ENCODE measurements around the gene IQCB1. TPM values are rescaled to one million over a fixed set of nuclear protein-coding genes. Genes with fewer than 3 reads are reported as not detected.

The IQCB1 gene
- total RNA-seq = 12.3 TPM

- intact Hi-C loops (cut with DNase I) = no loop called here
- peak within 1 kb of the TSS; percentile 61 for H3K27ac ChIP-seq
Observed at GRCh38 chr3:121834671-121835464, at the start of gene IQCB1, which contains the start of gene EAF2. TSS of gene IQCB1 (minus strand) at chr3:121835060. CDS start at chr3:121828960, 6,100 bp downstream. TSS of gene EAF2 (plus strand) at chr3:121835209. CDS start at chr3:121835286, 77 bp downstream.

GRCh38 chr3:121883507-121883906 lies 48.6 kb upstream of the IQCB1 start:
- DNase-seq (ENCODE audit: extremely low spot score in 2 of 2) = no peak
- Histone ChIP-seq H3K9me3 (no peaks in the 10 kb centered on the region), H3K27ac (no peak overlapping the region), H3K36me3 (no peaks in the 10 kb centered on the region), H3K4me1 (no peaks in the 10 kb centered on the region), H3K4me3 (no peak overlapping the region), H3K27me3 (no peaks in the 10 kb centered on the region)
- intact Hi-C loops (cut with DNase I) = no loop called here
- TF ChIP-seq POLR2A (IDR thresholded peaks at IDR 0.05) = no peak
- TF ChIP-seq CTCF (IDR thresholded peaks at IDR 0.05) = no peak
- TF ChIP-seq POLR2AphosphoS5 (IDR thresholded peaks at IDR 0.05; ENCODE audit: insufficient read depth in 1 of 2, low read depth in 1 of 2) = no peak

More at GRCh38 chr3:121834671-121835464, at the start of gene IQCB1, which contains the start of gene EAF2:
- Histone ChIP-seq H3K4me1 (peaks cover 27% of the 10 kb centered on the region), H3K4me3 (peak within 1 kb of the TSS; percentile 59 to 61), H3K9me3 (no peaks in the 10 kb centered on the region), H3K27me3 (no peaks in the 10 kb centered on the region), H3K36me3 (peaks cover 0 to 12% of the 10 kb centered on the region in 2 donors)
- TF ChIP-seq POLR2AphosphoS5 (IDR thresholded peaks at IDR 0.05; ENCODE audit: insufficient read depth in 1 of 2, low read depth in 1 of 2) (peak; percentile 88 to 89), POLR2A (IDR thresholded peaks at IDR 0.05) (peak in 1 of 2 donors; percentile 68), CTCF (IDR thresholded peaks at IDR 0.05) (no peak)
- peak in 1 of 2 donors; percentile 97 for DNase-seq (ENCODE audit: extremely low spot score in 2 of 2)

- intact Hi-C loops (cut with DNase I) = no loop called here
- TF ChIP-seq POLR2A (IDR thresholded peaks at IDR 0.05) (no peak), CTCF (IDR thresholded peaks at IDR 0.05) (no peak), POLR2AphosphoS5 (IDR thresholded peaks at IDR 0.05; ENCODE audit: insufficient read depth in 1 of 2, low read depth in 1 of 2) (no peak)
- H3K27me3 ChIP-seq = no peaks in the 10 kb centered on the region
- no peaks in the 10 kb centered on the region for H3K9me3 ChIP-seq
- H3K27ac ChIP-seq = no peak overlapping the region
- no peak overlapping the region for H3K4me3 ChIP-seq
- no peaks in the 10 kb centered on the region for H3K4me1 ChIP-seq
- peaks cover 0 to 3% of the 10 kb centered on the region in 2 donors for H3K36me3 ChIP-seq
- DNase-seq (ENCODE audit: extremely low spot score in 2 of 2) = no peak
Observed at GRCh38 chr3:121878411-121878810, 43.6 kb upstream of the IQCB1 start.

GRCh38 chr3:121871430-121871829 lies 36.6 kb upstream of the IQCB1 start:
- Histone ChIP-seq H3K4me1 (no peaks in the 10 kb centered on the region), H3K27ac (no peak overlapping the region), H3K36me3 (peaks cover 0 to 6% of the 10 kb centered on the region in 2 donors), H3K9me3 (no peaks in the 10 kb centered on the region), H3K27me3 (no peaks in the 10 kb centered on the region), H3K4me3 (no peak overlapping the region)
- intact Hi-C loops (cut with DNase I) = no loop called here
- TF ChIP-seq CTCF (IDR thresholded peaks at IDR 0.05) (no peak), POLR2AphosphoS5 (IDR thresholded peaks at IDR 0.05; ENCODE audit: insufficient read depth in 1 of 2, low read depth in 1 of 2) (no peak), POLR2A (IDR thresholded peaks at IDR 0.05) (no peak)
- DNase-seq (ENCODE audit: extremely low spot score in 2 of 2) = no peak

GRCh38 chr3:121870717-121871116 lies 35.9 kb upstream of the IQCB1 start:
- H3K9me3 ChIP-seq = no peaks in the 10 kb centered on the region
- no peaks in the 10 kb centered on the region for H3K4me1 ChIP-seq
- TF ChIP-seq POLR2A (IDR thresholded peaks at IDR 0.05) = no peak
- no peak for TF ChIP-seq POLR2AphosphoS5 (IDR thresholded peaks at IDR 0.05; ENCODE audit: insufficient read depth in 1 of 2, low read depth in 1 of 2)
- TF ChIP-seq CTCF (IDR thresholded peaks at IDR 0.05) = no peak
- no peak for DNase-seq (ENCODE audit: extremely low spot score in 2 of 2)
- peaks cover 0 to 6% of the 10 kb centered on the region in 2 donors for H3K36me3 ChIP-seq
- H3K4me3 ChIP-seq = no peak overlapping the region
- no peaks in the 10 kb centered on the region for H3K27me3 ChIP-seq
- intact Hi-C loops (cut with DNase I) = no loop called here
- H3K27ac ChIP-seq = no peak overlapping the region
